IPS DF 19.7 (cell line): ENCODE measurements around the gene SLC15A4.

Source experiments
- DNase-seq: peaks from one replicate; pipeline ENCODE4 v3.0.0-alpha.2; 2013; ENCODE audit warnings: low read depth, low spot score

SLC15A4 gene

GRCh38 chr12:128794661-128795529 lies 28.9 kb downstream of the SLC15A4 start:
- DNase-seq: no peak

- DNase-seq: no peak
These were observed 30.1 kb downstream of the SLC15A4 start for GRCh38 chr12:128793701-128794100.

- no peak for DNase-seq
These were observed 30.9 kb downstream of the SLC15A4 start for GRCh38 chr12:128792881-128793280.

GRCh38 chr12:128792398-128792797 lies 31.4 kb downstream of the SLC15A4 start:
- DNase-seq: no peak

- DNase-seq: no peak
These were observed 32.1 kb downstream of the SLC15A4 start for GRCh38 chr12:128791395-128792322.

GRCh38 chr12:128790653-128791373 lies 32.9 kb downstream of the SLC15A4 start:
- DNase-seq: no peak

DNA sequence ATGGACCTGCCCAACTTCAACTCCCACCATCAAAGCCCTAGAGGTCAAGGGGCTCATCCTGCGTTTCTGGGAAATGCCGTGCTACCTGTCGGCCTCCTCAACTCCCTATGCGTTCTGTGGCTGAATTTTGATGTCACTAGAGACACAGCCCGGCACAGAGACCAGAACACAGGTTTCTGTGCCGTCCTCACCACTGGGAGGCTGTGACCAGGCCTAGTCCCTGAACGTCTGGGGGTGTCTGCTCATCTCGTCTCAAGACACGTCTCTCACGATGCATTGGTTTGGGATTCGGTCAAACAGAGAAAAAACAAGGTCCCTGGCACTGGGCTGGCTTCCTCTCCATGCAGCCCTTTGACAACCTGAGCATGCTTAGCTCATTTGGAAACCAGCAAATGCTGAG lies 33.5 kb downstream of the SLC15A4 start:
- DNase-seq: no peak

- no peak for DNase-seq
These were observed 34.3 kb downstream of the SLC15A4 start for GRCh38 chr12:128789356-128789929.

DNA sequence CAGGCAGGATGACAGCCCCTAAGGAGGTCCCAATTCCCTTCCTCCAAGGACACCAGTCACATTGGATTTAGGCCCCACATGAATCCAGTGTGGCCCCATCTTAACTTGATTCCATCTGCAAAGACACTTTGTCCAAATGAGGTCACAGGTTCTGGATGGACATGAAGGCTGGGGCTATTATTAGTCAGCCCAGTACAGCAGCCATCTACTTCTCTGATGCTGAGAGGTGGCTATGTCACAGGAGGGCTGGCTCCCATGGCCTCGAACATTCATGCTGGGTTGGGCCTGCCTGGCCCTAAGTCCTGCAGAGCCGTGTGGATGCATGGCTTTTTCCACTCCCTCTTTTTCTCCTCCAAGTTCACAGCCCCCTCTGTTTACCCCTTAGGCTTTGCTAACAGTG lies 35.9 kb downstream of the SLC15A4 start:
- DNase-seq: no peak

DNA sequence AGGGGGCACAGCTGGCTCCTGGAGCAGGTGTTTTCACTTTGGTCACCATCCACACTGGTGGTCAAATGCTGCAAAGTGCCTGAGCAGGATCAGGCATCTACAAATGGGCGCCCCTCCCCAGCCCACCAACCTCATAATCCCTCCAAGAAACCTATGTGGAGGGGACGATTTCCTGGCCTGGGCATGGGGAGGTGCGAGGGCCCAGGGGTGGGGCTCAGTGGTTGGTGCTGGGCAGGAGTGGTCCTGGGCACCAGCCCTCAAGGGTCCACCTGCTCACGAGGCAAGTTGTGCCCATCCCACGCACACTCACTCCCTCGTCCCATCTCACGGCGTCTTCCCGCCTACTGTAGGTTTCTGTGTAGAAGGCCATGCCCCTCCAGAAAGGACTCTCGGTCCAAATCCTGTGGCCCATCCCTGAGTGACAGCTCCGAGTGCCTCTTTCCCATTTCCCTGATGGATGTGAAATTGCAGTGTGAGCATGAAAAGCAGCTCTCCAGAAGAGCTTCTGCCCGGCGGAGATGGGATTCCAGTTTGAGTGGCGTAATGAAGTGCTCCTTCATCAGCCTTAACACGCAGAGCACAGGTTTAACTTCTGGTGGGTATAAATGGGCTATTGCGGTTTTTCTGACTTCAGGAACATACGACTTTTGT lies 36.9 kb downstream of the SLC15A4 start:
- no peak for DNase-seq

GRCh38 chr12:128784030-128784760 lies 39.6 kb downstream of the SLC15A4 start:
- DNase-seq: no peak

- no peak for DNase-seq
These were observed 40.6 kb downstream of the SLC15A4 start for GRCh38 chr12:128783129-128783574.

DNA sequence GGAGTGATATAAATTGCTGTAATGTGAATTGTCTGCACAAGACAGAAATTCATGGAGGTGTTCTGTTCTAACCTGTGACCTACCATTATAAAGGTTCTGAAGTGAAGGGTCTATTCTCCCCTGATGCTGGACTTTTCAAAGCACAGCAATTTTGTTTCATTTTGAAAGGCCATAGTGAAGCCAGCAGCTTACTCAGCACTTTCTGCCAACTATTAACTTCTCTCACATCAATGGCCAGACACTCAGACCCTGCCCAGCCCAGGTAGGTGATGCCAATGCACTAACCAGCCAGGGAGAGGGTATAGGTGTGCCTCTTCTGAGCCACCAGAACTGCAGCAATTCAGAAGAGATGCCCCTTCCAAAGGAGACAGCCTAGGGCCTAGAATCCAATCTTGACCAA lies 43.9 kb downstream of the SLC15A4 start:
- DNase-seq: no peak

DNA sequence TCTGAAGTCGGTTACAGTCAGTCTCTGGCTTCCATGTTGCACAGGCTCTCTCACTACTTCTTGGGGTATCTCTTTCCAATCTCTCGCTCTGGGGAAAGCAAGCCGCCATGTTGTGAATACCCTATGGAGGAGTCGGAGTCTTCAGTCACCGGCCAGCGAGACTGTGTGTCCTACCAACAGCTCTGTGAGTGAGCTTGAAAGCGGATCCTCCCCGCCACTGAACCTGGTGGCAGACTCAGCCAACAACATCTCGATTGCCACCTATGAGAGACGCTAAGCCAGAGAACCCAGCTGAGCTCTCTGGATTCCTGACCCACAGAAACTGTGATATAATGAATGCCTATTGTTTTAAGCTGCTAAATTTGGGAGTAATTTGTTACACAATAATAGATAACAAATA lies 51.5 kb downstream of the SLC15A4 start:
- DNase-seq: no peak

- DNase-seq: no peak
These were observed 52.1 kb downstream of the SLC15A4 start for GRCh38 chr12:128771681-128772080.

DNA sequence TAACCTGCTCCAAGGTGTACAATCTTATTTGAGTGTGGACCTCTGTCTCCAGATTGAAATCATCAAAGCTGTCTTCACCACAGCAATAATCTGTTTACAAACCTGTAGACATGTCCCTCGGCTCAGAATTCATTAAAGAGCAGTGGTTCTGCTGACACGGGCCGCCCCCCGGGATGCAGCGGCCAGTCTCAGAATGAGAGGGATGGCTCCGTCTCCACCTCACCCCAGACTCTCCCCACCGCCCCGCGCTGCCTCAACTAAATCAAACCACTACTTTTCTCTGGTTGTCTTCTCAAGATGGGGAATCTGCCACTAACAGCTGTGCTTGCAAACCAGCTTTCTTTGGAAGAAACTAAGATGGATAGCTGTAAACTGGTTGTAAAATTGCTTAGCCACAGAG lies 56.2 kb downstream of the SLC15A4 start:
- DNase-seq: no peak

GRCh38 chr12:128766738-128767501 lies 56.8 kb downstream of the SLC15A4 start:
- no peak for DNase-seq

GRCh38 chr12:128763395-128763794 lies 60.4 kb downstream of the SLC15A4 start:
- DNase-seq: no peak

GRCh38 chr12:128761379-128761790 lies 62.4 kb downstream of the SLC15A4 start:
- no peak for DNase-seq
